Measurements from ENCODE around the gene SRD5A3.
"Not testable (repeated sequence)": the region's sequence is repeated elsewhere in the genome, so short reads cannot be mapped to it uniquely, and the experiment has no call there.

Gene SRD5A3

DNA sequence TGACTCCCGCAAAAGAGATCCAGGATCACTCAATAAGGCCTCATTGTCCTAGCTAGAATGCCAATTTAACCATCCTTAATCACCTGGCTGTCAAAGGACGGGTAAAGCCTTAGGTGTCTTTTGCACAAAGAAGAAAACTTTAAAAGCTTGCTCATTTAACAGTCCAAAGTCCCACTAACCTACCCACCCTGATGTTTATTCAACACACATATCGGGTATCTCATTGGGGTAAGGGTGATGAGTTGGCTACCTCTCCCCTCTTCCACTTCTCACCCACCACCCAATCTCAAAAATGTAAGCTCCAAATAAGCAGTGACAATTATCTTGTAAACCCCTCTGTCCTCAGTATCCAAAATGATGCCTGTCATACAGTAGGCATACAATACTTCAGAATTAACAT is 988 bp upstream of the SRD5A3 start:
- no peak for TF ChIP-seq CTCF (IDR thresholded peaks at IDR 0.05; ENCODE audit: low read depth, low read length)
- H3K4me3 ChIP-seq (ENCODE audit: low read depth, low read length): no peak overlapping the region

DNA sequence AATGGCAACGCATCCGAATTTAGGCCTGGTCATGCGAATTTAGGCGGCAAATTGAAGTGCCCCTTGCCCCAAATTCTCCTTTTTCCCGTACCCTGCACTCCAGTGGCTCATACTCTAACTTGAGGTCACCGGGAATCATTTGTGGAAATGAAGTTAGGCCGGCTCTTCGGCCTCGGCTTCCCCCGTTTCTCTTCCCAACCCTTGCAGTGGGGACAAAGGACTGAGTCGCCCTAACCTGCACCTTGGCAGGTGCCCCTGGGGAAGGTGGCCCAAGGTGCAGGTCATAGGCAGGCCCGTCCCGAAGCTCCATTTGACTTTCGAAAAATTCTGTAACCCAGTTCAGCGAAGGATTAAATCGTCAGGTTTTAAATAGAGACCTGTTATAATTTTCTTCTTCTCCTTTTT is 811 bp downstream of the SRD5A3 start:
- no peak for TF ChIP-seq CTCF (IDR thresholded peaks at IDR 0.05; ENCODE audit: low read depth, low read length)
- peak overlapping the region; percentile 67 for H3K4me3 ChIP-seq (ENCODE audit: low read depth, low read length)

DNA sequence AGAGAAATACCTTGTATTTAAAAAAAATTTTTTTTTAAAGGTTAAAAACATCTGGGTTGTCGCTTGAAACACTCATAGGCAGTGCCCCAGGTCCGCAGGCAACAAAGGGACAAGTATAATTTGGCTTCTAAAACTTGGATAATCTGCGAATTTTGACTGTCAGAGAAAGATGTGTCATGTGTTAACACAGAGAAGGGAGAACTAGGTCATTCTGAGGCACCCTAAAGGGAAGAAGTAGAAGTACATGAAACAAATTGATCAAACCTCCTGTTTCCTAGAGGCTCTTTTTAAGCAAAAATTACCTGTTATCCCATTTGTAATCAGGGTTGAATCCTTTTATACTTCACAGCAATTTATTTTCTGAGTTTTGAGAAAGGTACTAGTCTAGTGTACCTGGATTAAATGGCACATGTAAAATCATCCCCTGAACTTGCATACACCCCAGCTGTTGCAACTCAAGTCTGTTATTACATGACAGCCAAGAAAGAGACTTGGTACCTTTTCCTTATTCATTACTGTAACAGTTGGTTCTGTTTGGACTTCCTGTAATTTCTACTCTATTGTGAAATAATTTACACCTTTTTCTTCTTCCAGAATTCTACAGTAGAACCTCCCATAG is 1.7 kb downstream of the SRD5A3 start:
- TF ChIP-seq CTCF (IDR thresholded peaks at IDR 0.05; ENCODE audit: low read depth, low read length): no peak
- no peak overlapping the region; the same call in 1 of the 2 replicates for H3K4me3 ChIP-seq (ENCODE audit: low read depth, low read length)

- no peak for TF ChIP-seq CTCF (IDR thresholded peaks at IDR 0.05; ENCODE audit: low read depth, low read length)
- H3K4me3 ChIP-seq (ENCODE audit: low read depth, low read length): no peak overlapping the region
Observed at GRCh38 chr4:55348466-55348865, 2.4 kb downstream of the SRD5A3 start.

DNA sequence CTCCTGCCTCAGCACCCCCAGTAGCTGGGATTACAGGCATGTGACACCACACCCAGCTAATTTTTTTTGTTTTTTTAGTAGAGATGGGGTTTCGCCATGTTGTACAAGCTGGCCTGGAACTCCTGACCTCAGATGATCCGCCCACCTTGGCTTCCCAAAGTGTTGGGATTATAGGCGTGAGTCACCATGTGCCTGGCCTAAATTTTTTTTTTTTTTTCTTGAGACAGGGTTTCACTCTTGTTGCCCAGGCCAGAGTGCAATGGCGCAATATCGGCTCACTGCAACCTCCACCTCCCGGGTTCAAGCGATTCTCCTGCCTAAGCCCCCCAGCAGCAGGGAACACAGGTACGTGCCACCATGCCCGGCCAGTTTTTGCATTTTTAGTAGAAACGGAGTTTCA is 4.8 kb downstream of the SRD5A3 start:
- not testable (repeated sequence) for H3K4me3 ChIP-seq (ENCODE audit: low read depth, low read length)

DNA sequence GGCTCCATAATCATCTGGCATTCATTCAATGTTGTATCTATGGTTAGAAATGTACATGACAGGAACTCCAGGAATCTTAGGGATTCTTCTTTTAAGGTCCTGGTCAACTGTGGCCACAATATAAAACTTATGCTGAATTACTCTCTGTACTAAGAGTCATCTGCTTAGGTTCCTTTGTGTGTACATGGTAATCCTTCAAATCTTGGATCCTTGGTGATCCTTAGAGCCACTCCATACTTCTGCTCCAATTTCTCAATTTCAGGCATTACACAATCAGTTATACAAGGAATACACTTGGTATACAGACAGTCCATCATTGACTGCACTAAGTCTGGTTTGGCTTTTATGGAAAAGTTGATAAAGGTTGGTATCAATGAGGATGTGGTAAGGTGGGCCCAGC is 5.8 kb downstream of the SRD5A3 start:
- no peak overlapping the region for H3K4me3 ChIP-seq (ENCODE audit: low read depth, low read length)
- no peak for TF ChIP-seq CTCF (IDR thresholded peaks at IDR 0.05; ENCODE audit: low read depth, low read length)

- H3K4me3 ChIP-seq (ENCODE audit: low read depth, low read length): no peak overlapping the region
- TF ChIP-seq CTCF (IDR thresholded peaks at IDR 0.05; ENCODE audit: low read depth, low read length): no peak
Observed at GRCh38 chr4:55352726-55353125, 6.7 kb downstream of the SRD5A3 start.

- H3K4me3 ChIP-seq (ENCODE audit: low read depth, low read length): not testable (repeated sequence)
Observed at GRCh38 chr4:55353228-55353747, 7.2 kb downstream of the SRD5A3 start.
